Muscle layer of duodenum (tissue), 2 donors: ENCODE data around the gene NR6A1.

Experiments used
- H3K27ac ChIP-seq: one replicate; pipeline ENCODE4 v1.7.0; 2013; ENCODE audit warnings: mild to moderate bottlenecking, low read length
- H3K27me3 ChIP-seq: one replicate; pipeline ENCODE4 v1.7.0; 2013; ENCODE audit warnings: low read depth, mild to moderate bottlenecking, control low read depth, low read length
- H3K36me3 ChIP-seq, 2 donors: one replicate each; pipeline ENCODE4 v1.7.0; 2013; ENCODE audit warnings: low read length in 2 of 2, control low read depth in 1 of 2, mild to moderate bottlenecking in 1 of 2; ENCODE audit not compliant: insufficient read depth in 2 of 2, control insufficient read depth in 1 of 2
- H3K4me1 ChIP-seq, 2 donors: one replicate each; pipeline ENCODE4 v1.7.0; 2013; ENCODE audit warnings: low read length in 2 of 2, mild to moderate bottlenecking in 2 of 2, control low read depth in 1 of 2, moderate library complexity in 1 of 2; ENCODE audit not compliant: insufficient read depth in 2 of 2, control insufficient read depth in 1 of 2
- H3K4me3 ChIP-seq, 2 donors: one replicate each; pipeline ENCODE4 v1.7.0; 2013; ENCODE audit warnings: low read length in 2 of 2, low read depth in 1 of 2, mild to moderate bottlenecking in 1 of 2
- H3K9me3 ChIP-seq, 2 donors: one replicate each; pipeline ENCODE4 v1.7.0; 2013; ENCODE audit warnings: low read length in 2 of 2, control low read depth in 1 of 2, mild to moderate bottlenecking in 1 of 2; ENCODE audit not compliant: control insufficient read depth in 1 of 2
- donor health status: healthy.

Gene NR6A1

GRCh38 chr9:124781967-124782660 is 11.0 kb upstream of the NR6A1 start:
- Histone ChIP-seq H3K36me3 (no peaks in the 10 kb centered on the region), H3K27me3 (no peaks in the 10 kb centered on the region), H3K27ac (no peak overlapping the region), H3K4me1 (peaks cover 7 to 44% of the 10 kb centered on the region in 2 donors), H3K4me3 (no peak overlapping the region), H3K9me3 (no peaks in the 10 kb centered on the region)

- Histone ChIP-seq H3K36me3 (no peaks in the 10 kb centered on the region), H3K27ac (no peak overlapping the region), H3K4me1 (peaks cover 7 to 52% of the 10 kb centered on the region in 2 donors), H3K4me3 (no peak overlapping the region), H3K27me3 (no peaks in the 10 kb centered on the region), H3K9me3 (no peaks in the 10 kb centered on the region)
Observed at GRCh38 chr9:124780757-124781151, 9.6 kb upstream of the NR6A1 start.

GRCh38 chr9:124780060-124780756 is 9.1 kb upstream of the NR6A1 start:
- peak overlapping the region in 1 of 2 donors; percentile 8 for H3K4me3 ChIP-seq
- no peaks in the 10 kb centered on the region for H3K27me3 ChIP-seq
- peaks cover 7 to 52% of the 10 kb centered on the region in 2 donors for H3K4me1 ChIP-seq
- no peaks in the 10 kb centered on the region for H3K36me3 ChIP-seq
- H3K9me3 ChIP-seq = no peaks in the 10 kb centered on the region
- H3K27ac ChIP-seq = no peak overlapping the region

- Histone ChIP-seq H3K9me3 (no peaks in the 10 kb centered on the region), H3K27me3 (no peaks in the 10 kb centered on the region), H3K36me3 (no peaks in the 10 kb centered on the region), H3K4me1 (peaks cover 7 to 52% of the 10 kb centered on the region in 2 donors), H3K4me3 (peak overlapping the region in 1 of 2 donors; percentile 8), H3K27ac (no peak overlapping the region)
Observed at GRCh38 chr9:124779368-124780059, 8.4 kb upstream of the NR6A1 start.

GRCh38 chr9:124778575-124779367 is 7.7 kb upstream of the NR6A1 start:
- Histone ChIP-seq H3K27ac (no peak overlapping the region), H3K27me3 (no peaks in the 10 kb centered on the region), H3K4me1 (peaks cover 7 to 52% of the 10 kb centered on the region in 2 donors), H3K4me3 (no peak overlapping the region), H3K36me3 (no peaks in the 10 kb centered on the region), H3K9me3 (no peaks in the 10 kb centered on the region)

- Histone ChIP-seq H3K4me1 (peaks cover 7 to 49% of the 10 kb centered on the region in 2 donors), H3K4me3 (peak within 1 kb of the TSS; percentile 52 to 72), H3K9me3 (no peaks in the 10 kb centered on the region), H3K36me3 (no peaks in the 10 kb centered on the region), H3K27me3 (no peaks in the 10 kb centered on the region), H3K27ac (no peak within 1 kb of the TSS)
Observed at GRCh38 chr9:124776954-124777648, 6.0 kb upstream of the NR6A1 start, which contains the start of gene OLFML2A. TSS of gene OLFML2A (plus strand) at chr9:124777133. CDS start at chr9:124777271, 138 bp downstream.

- no peak overlapping the region for H3K27ac ChIP-seq
- peaks cover 7 to 49% of the 10 kb centered on the region in 2 donors for H3K4me1 ChIP-seq
- no peaks in the 10 kb centered on the region for H3K36me3 ChIP-seq
- H3K4me3 ChIP-seq = peak overlapping the region; percentile 52 to 72
- no peaks in the 10 kb centered on the region for H3K9me3 ChIP-seq
- H3K27me3 ChIP-seq = no peaks in the 10 kb centered on the region
Observed at GRCh38 chr9:124776618-124776953, 5.5 kb upstream of the NR6A1 start.

GRCh38 chr9:124774129-124774978 is 3.2 kb upstream of the NR6A1 start:
- no peak overlapping the region for H3K27ac ChIP-seq

GRCh38 chr9:124773473-124774128 is 2.5 kb upstream of the NR6A1 start:
- no peaks in the 10 kb centered on the region for H3K9me3 ChIP-seq
- peaks cover 0 to 36% of the 10 kb centered on the region in 2 donors for H3K4me1 ChIP-seq
- H3K27me3 ChIP-seq = no peaks in the 10 kb centered on the region
- no peak overlapping the region for H3K27ac ChIP-seq
- no peaks in the 10 kb centered on the region for H3K36me3 ChIP-seq
- no peak overlapping the region for H3K4me3 ChIP-seq

More at GRCh38 chr9:124774129-124774978, 3.2 kb upstream of the NR6A1 start:
- H3K4me3 ChIP-seq = no peak overlapping the region
- H3K9me3 ChIP-seq = no peaks in the 10 kb centered on the region
- H3K27me3 ChIP-seq = no peaks in the 10 kb centered on the region
- H3K36me3 ChIP-seq = no peaks in the 10 kb centered on the region
- peaks cover 4 to 44% of the 10 kb centered on the region in 2 donors for H3K4me1 ChIP-seq
